BE2C (cell line): ENCODE data around the gene PAEP.

Source experiments
- DNase-seq: peaks from one replicate; pipeline ENCODE4 v3.0.0-alpha.2; 2020
- H3K27me3 ChIP-seq: fragments of 250-450 bp; sonication (Bioruptor Pico); 2 replicates; pipeline ENCODE4 v1.5.1; 2020; ENCODE audit warnings: mild to moderate bottlenecking
- H3K36me3 ChIP-seq: fragments of 250-450 bp; sonication (Bioruptor Pico); 2 replicates; pipeline ENCODE4 v1.5.1; 2020; ENCODE audit warnings: mild to moderate bottlenecking
- H3K4me1 ChIP-seq: fragments of 250-450 bp; sonication (Bioruptor Pico); 2 replicates; pipeline ENCODE4 v1.5.1; 2020
- H3K4me3 ChIP-seq: 2 replicates; pipeline ENCODE4 v1.5.1; 2011; ENCODE audit warnings: low read depth, low read length
- H3K9me3 ChIP-seq: fragments of 250-450 bp; sonication (Bioruptor Pico); 2 replicates; pipeline ENCODE4 v1.5.1; 2020
- CTCF ChIP-seq: IDR thresholded peaks from 2 replicates; pipeline ENCODE4 v1.5.1; 2012; ENCODE audit warnings: mild to moderate bottlenecking, low read depth, low read length

The PAEP gene

DNA sequence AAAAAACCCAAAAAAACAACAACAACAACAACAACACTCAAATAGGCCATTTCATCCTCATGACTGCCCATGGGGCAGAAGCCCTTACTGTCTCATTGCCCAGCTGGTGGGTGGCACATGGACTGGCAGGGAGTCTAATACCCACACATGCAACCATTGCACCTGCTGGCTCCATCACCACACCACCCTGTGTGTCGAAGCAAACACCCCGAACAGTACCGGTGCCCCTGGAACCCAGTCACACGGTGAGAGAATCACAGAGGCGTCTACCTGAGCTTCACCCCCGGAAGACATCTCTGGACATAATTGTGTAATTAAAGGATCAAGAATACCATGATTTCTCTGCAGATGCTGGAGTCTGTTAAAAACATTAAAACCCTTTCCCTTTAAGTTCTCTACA lies 6.5 kb downstream of the PAEP start:
- no peak for DNase-seq
- Histone ChIP-seq H3K4me1 (no peaks in the 10 kb centered on the region; the same call in 1 of the 2 replicates), H3K36me3 (no peaks in the 10 kb centered on the region), H3K4me3 (no peak overlapping the region), H3K9me3 (peaks cover under 1% of the 10 kb centered on the region; the same call in 1 of the 2 replicates), H3K27me3 (peaks cover 4% of the 10 kb centered on the region)
- no peak for TF ChIP-seq CTCF

DNA sequence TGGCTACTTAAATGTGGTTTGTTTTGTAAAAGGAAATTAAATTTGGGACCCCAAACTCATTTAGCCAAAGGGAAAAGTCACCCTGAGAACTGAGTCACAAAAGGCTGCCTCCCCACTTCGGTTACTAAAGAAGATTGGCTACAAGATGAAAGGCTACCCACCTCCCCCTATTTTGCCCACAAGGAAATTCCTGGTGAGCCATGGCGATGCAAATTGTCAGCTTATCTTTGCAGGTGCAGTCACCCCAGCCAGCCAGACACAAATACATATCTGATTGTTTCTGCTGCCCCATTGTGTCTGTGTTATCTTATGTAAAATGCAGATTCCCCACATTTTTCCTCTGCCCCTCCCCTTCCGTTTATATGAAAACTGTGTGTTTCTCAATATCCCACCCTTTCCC lies 8.9 kb downstream of the PAEP start:
- no peak overlapping the region for H3K4me3 ChIP-seq
- H3K9me3 ChIP-seq: 0 out of 2 replicates have a peak, but pooled peaks cover 3% of the 10 kb centered on the region
- no peak for TF ChIP-seq CTCF
- no peaks in the 10 kb centered on the region; the same call in 1 of the 2 replicates for H3K4me1 ChIP-seq
- DNase-seq: no peak
- H3K27me3 ChIP-seq: peaks cover 4% of the 10 kb centered on the region
- no peaks in the 10 kb centered on the region for H3K36me3 ChIP-seq

- TF ChIP-seq CTCF: no peak
- H3K9me3 ChIP-seq: 0 out of 2 replicates have a peak, but pooled peaks cover 3% of the 10 kb centered on the region
- H3K36me3 ChIP-seq: no peaks in the 10 kb centered on the region
- no peaks in the 10 kb centered on the region; the same call in 1 of the 2 replicates for H3K4me1 ChIP-seq
- peaks cover 4% of the 10 kb centered on the region for H3K27me3 ChIP-seq
- H3K4me3 ChIP-seq: no peak overlapping the region
- DNase-seq: no peak
Measured at GRCh38 chr9:135572233-135572632, 10.7 kb downstream of the PAEP start.

DNA sequence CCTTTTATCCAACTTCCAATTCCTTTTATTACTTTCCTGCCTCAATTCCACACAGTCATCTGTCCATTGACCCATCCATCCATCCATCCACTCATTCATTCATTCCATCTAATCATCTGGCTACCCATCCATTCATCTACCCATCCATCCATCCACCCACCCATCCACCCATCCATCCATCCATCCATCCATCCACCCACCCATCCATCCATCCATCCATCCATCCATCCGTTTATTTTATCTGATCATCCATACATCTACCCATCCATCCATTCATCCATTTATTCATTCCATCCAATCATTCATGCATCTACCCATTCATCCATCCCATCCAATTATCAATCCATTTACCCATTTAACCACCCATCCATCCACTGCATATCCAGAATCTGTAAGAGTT lies 11.6 kb downstream of the PAEP start:
- Histone ChIP-seq H3K4me3 (no peak overlapping the region), H3K4me1 (no peaks in the 10 kb centered on the region; the same call in 1 of the 2 replicates), H3K27me3 (peaks cover 4% of the 10 kb centered on the region), H3K36me3 (no peaks in the 10 kb centered on the region), H3K9me3 (0 out of 2 replicates have a peak, but pooled peaks cover 3% of the 10 kb centered on the region)
- DNase-seq: no peak
- no peak for TF ChIP-seq CTCF

GRCh38 chr9:135574331-135574730 lies 12.8 kb downstream of the PAEP start:
- 0 out of 2 replicates have a peak, but pooled peaks cover 3% of the 10 kb centered on the region for H3K9me3 ChIP-seq
- no peak for TF ChIP-seq CTCF
- no peak for DNase-seq
- no peaks in the 10 kb centered on the region; the same call in 1 of the 2 replicates for H3K4me1 ChIP-seq
- no peaks in the 10 kb centered on the region for H3K36me3 ChIP-seq
- H3K27me3 ChIP-seq: peaks cover 4% of the 10 kb centered on the region
- H3K4me3 ChIP-seq: no peak overlapping the region

DNA sequence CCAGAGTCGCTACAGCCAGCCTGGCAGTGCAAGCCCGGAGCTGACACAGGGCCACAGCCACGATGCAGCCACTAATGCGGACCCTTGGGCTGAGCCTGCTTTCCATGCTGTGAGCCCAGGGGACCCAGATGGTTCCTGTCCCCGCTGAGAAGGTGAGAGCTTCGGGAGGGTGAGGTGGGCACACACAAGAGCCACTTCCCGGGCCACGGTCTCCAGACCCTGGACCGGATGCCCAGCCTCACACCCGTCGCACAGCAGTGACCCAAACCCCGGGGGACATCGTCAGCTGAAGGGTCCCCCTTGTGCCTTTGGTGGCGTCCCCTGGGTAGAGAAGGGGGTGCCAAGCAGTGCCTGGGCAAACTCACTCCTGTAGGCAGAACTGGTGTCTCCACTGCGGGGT lies 13.4 kb downstream of the PAEP start:
- Histone ChIP-seq H3K4me3 (no peak overlapping the region), H3K36me3 (no peaks in the 10 kb centered on the region), H3K4me1 (no peaks in the 10 kb centered on the region; the same call in 1 of the 2 replicates), H3K27me3 (peaks cover 4% of the 10 kb centered on the region), H3K9me3 (0 out of 2 replicates have a peak, but pooled peaks cover 3% of the 10 kb centered on the region)
- no peak for DNase-seq
- TF ChIP-seq CTCF: no peak
